ENCODE measurements around the gene XPNPEP2.

The XPNPEP2 gene

GRCh38 chrX:129798456-129798855 lies 59.7 kb downstream of the XPNPEP2 start:
- TF ChIP-seq RAD21 (IDR thresholded peaks at IDR 0.05; ENCODE audit: low read depth) = no peak
- TF ChIP-seq REST (IDR thresholded peaks at IDR 0.05; ENCODE audit: low read depth) = no peak
- no peak for TF ChIP-seq TEAD4 (IDR thresholded peaks at IDR 0.05)
- TF ChIP-seq TAF1 (IDR thresholded peaks at IDR 0.05; ENCODE audit: low read depth) = no peak
- TF ChIP-seq MAX (IDR thresholded peaks at IDR 0.05) = no peak
- TF ChIP-seq ZBTB7A (IDR thresholded peaks at IDR 0.05; ENCODE audit: low read depth) = no peak
- no peak for TF ChIP-seq CREB1 (IDR thresholded peaks at IDR 0.05; ENCODE audit: low read depth)
- no peak for TF ChIP-seq USF1 (IDR thresholded peaks at IDR 0.05)
- TF ChIP-seq YY1 (IDR thresholded peaks at IDR 0.05; ENCODE audit: low read depth) = no peak
- TF ChIP-seq EP300 (IDR thresholded peaks at IDR 0.05; ENCODE audit: borderline replicate concordance) = no peak
- no peak for TF ChIP-seq EGR1 (IDR thresholded peaks at IDR 0.05)
- no peak for TF ChIP-seq FOXM1 (IDR thresholded peaks at IDR 0.05; ENCODE audit: borderline replicate concordance, low read depth)
- no peak for TF ChIP-seq TCF12 (IDR thresholded peaks at IDR 0.05; ENCODE audit: low read depth)
- TF ChIP-seq NFIC (IDR thresholded peaks at IDR 0.05) = no peak
- TF ChIP-seq CEBPB (IDR thresholded peaks at IDR 0.05) = no peak

GRCh38 chrX:129798888-129799287 lies 60.1 kb downstream of the XPNPEP2 start:
- TF ChIP-seq NFIC (IDR thresholded peaks at IDR 0.05) (no peak), TAF1 (IDR thresholded peaks at IDR 0.05; ENCODE audit: low read depth) (no peak), CREB1 (IDR thresholded peaks at IDR 0.05; ENCODE audit: low read depth) (no peak), FOXM1 (IDR thresholded peaks at IDR 0.05; ENCODE audit: borderline replicate concordance, low read depth) (no peak), YY1 (IDR thresholded peaks at IDR 0.05; ENCODE audit: low read depth) (no peak), EP300 (IDR thresholded peaks at IDR 0.05; ENCODE audit: borderline replicate concordance) (no peak), CEBPB (IDR thresholded peaks at IDR 0.05) (no peak), REST (IDR thresholded peaks at IDR 0.05; ENCODE audit: low read depth) (no peak), TEAD4 (IDR thresholded peaks at IDR 0.05) (no peak), EGR1 (IDR thresholded peaks at IDR 0.05) (no peak), RAD21 (IDR thresholded peaks at IDR 0.05; ENCODE audit: low read depth) (no peak), ZBTB7A (IDR thresholded peaks at IDR 0.05; ENCODE audit: low read depth) (no peak), TCF12 (IDR thresholded peaks at IDR 0.05; ENCODE audit: low read depth) (no peak), USF1 (IDR thresholded peaks at IDR 0.05) (no peak), MAX (IDR thresholded peaks at IDR 0.05) (no peak)

- no peak for TF ChIP-seq USF1 (IDR thresholded peaks at IDR 0.05)
- TF ChIP-seq FOXM1 (IDR thresholded peaks at IDR 0.05; ENCODE audit: borderline replicate concordance, low read depth) = no peak
- no peak for TF ChIP-seq NFIC (IDR thresholded peaks at IDR 0.05)
- TF ChIP-seq CEBPB (IDR thresholded peaks at IDR 0.05) = no peak
- no peak for TF ChIP-seq CREB1 (IDR thresholded peaks at IDR 0.05; ENCODE audit: low read depth)
- TF ChIP-seq EGR1 (IDR thresholded peaks at IDR 0.05) = no peak
- no peak for TF ChIP-seq RAD21 (IDR thresholded peaks at IDR 0.05; ENCODE audit: low read depth)
- no peak for TF ChIP-seq TEAD4 (IDR thresholded peaks at IDR 0.05)
- TF ChIP-seq REST (IDR thresholded peaks at IDR 0.05; ENCODE audit: low read depth) = no peak
- TF ChIP-seq TCF12 (IDR thresholded peaks at IDR 0.05; ENCODE audit: low read depth) = no peak
- no peak for TF ChIP-seq TAF1 (IDR thresholded peaks at IDR 0.05; ENCODE audit: low read depth)
- TF ChIP-seq ZBTB7A (IDR thresholded peaks at IDR 0.05; ENCODE audit: low read depth) = no peak
- TF ChIP-seq MAX (IDR thresholded peaks at IDR 0.05) = no peak
- no peak for TF ChIP-seq EP300 (IDR thresholded peaks at IDR 0.05; ENCODE audit: borderline replicate concordance)
These were observed 61.4 kb downstream of the XPNPEP2 start for GRCh38 chrX:129800186-129800585.
